B cell (primary cell): ENCODE data around the gene SMARCD1. TPM values are rescaled to one million over a fixed set of nuclear protein-coding genes. Genes with fewer than 3 reads are reported as not detected.

Source experiments
- ATAC-seq: fragments of 200-7000 bp; cut with Tn5 transposase; one replicate; pipeline ENCODE4 v1.10.0; 2021; ENCODE audit warnings: low read depth, mild to moderate bottlenecking, moderate number of reproducible peaks, moderate library complexity
- CTCF ChIA-PET: fragments of 350-600 bp; sonication (Branson Sonifier 250); formaldehyde crosslinking; loops from one replicate; lab custom pipeline; 2021; ENCODE audit warnings: antibody characterized with exemption, inconsistent platforms; lab: Charles Lee
- POLR2A ChIA-PET: fragments of 350-600 bp; sonication (Branson Sonifier 250); formaldehyde crosslinking; loops from one replicate; lab custom pipeline; 2021; ENCODE audit warnings: antibody characterized with exemption; lab: Charles Lee
- DNase-seq: peaks from one replicate; pipeline ENCODE4 v3.0.0; 2013
- H2AFZ ChIP-seq: 2 replicates; pipeline ENCODE4 v1.6.1; 2012; ENCODE audit warnings: mild to moderate bottlenecking, low read depth, low read length; ENCODE audit not compliant: insufficient read depth, poor library complexity, severe bottlenecking
- H3K27ac ChIP-seq, 2 donors: 1 replicate in 1 of 2; 2 replicates in 1 of 2; pipeline ENCODE4 v1.5.1; 2012 to 2013; ENCODE audit warnings: low read length in 2 of 2, mild to moderate bottlenecking in 2 of 2, moderate library complexity in 1 of 2
- H3K27me3 ChIP-seq, 4 experiments: fragments of 200-600 bp in 1 of 4; sonication (generic) in 1 of 4; replicated peaks in 1 of 4; 1 replicate in 2 of 4; 2 replicates in 2 of 4; pipeline versions ENCODE4 v1.6.1 to v1.7.0; 2013 to 2016; ENCODE audit warnings: low read length in 3 of 4, mild to moderate bottlenecking in 2 of 4, mixed read lengths in 1 of 4, moderate library complexity in 1 of 4; ENCODE audit not compliant: insufficient read depth in 4 of 4, control insufficient read depth in 3 of 4; ENCODE audit errors: control extremely low read depth in 1 of 4
- H3K36me3 ChIP-seq, 2 experiments: replicated peaks in 1 of 2; 1 replicate in 1 of 2; 2 replicates in 1 of 2; pipeline versions ENCODE4 v1.6.1 to v1.7.1; 2013; ENCODE audit warnings: low read length in 1 of 2; ENCODE audit not compliant: insufficient read depth in 2 of 2, control insufficient read depth in 1 of 2; ENCODE audit errors: control extremely low read depth in 1 of 2, extremely low read depth in 1 of 2
- H3K4me1 ChIP-seq, 2 donors: fragments of 200-600 bp in 1 of 2; sonication (generic) in 1 of 2; 1 replicate in 1 of 2; 2 replicates in 1 of 2; pipeline versions ENCODE4 v1.5.1 to v1.6.1; 2013 to 2017; ENCODE audit warnings: low read length in 2 of 2; ENCODE audit not compliant: control insufficient read depth in 2 of 2, insufficient read depth in 2 of 2
- H3K4me2 ChIP-seq: replicated peaks from 2 replicates; pipeline ENCODE3; 2012; ENCODE audit warnings: mild to moderate bottlenecking, low read depth, low read length; ENCODE audit not compliant: poor library complexity, severe bottlenecking
- H3K4me3 ChIP-seq, 5 experiments: fragments of 200-600 bp in 1 of 5; sonication (generic) in 1 of 5; 1 replicate in 3 of 5; 2 replicates in 2 of 5; pipeline versions ENCODE4 v1.5.1 to v1.7.0; 2011 to 2016; ENCODE audit warnings: low read length in 4 of 5, mild to moderate bottlenecking in 4 of 5, low read depth in 2 of 5, control low read depth in 1 of 5, moderate library complexity in 1 of 5; ENCODE audit not compliant: insufficient read depth in 1 of 5; ENCODE audit errors: control extremely low read depth in 1 of 5, extremely low read depth in 1 of 5
- H3K79me2 ChIP-seq: fragments of 200-600 bp; sonication (generic); one replicate; pipeline ENCODE4 v1.6.0; 2016; ENCODE audit warnings: low read length; ENCODE audit not compliant: control insufficient read depth, insufficient read depth
- H3K9ac ChIP-seq: fragments of 200-600 bp; sonication (generic); 2 replicates; pipeline ENCODE4 v1.6.1; 2017; ENCODE audit warnings: mild to moderate bottlenecking, low read length, moderate library complexity
- H3K9me3 ChIP-seq, 3 donors: one replicate each; pipeline versions ENCODE4 v1.6.1 to v1.7.1; 2013; ENCODE audit warnings: low read length in 2 of 3; ENCODE audit not compliant: control insufficient read depth in 2 of 3, insufficient read depth in 1 of 3; ENCODE audit errors: control extremely low read depth in 1 of 3
- H4K20me1 ChIP-seq: 2 replicates; pipeline ENCODE4 v1.6.0; 2012; ENCODE audit warnings: mild to moderate bottlenecking, low read length; ENCODE audit not compliant: insufficient read depth, control insufficient read depth, poor library complexity, severe bottlenecking
- H3K27ac Mint-ChIP-seq: one replicate; pipeline ENCODE4 v1.8.0; 2021; ENCODE audit warnings: mixed read lengths
- H3K27me3 Mint-ChIP-seq: one replicate; pipeline ENCODE4 v1.8.0; 2021; ENCODE audit warnings: mixed read lengths
- H3K4me1 Mint-ChIP-seq: one replicate; pipeline ENCODE4 v1.8.0; 2021; ENCODE audit warnings: mixed read lengths
- H3K4me3 Mint-ChIP-seq: one replicate; pipeline ENCODE4 v1.8.0; 2021; ENCODE audit warnings: mixed read lengths
- H3K9me3 Mint-ChIP-seq: one replicate; pipeline ENCODE4 v1.8.0; 2022; ENCODE audit warnings: mixed read lengths; ENCODE audit not compliant: insufficient read depth
- EZH2 ChIP-seq: IDR thresholded peaks from 2 replicates; pipeline ENCODE4 v1.6.1; 2012; ENCODE audit warnings: borderline replicate concordance, low read depth, mild to moderate bottlenecking, moderate library complexity, low read length; ENCODE audit not compliant: insufficient read depth, poor library complexity, severe bottlenecking
- WGBS: methylation state at CpG from one replicate; pipeline ENCODE4 v1.1.5; 2013; ENCODE audit warnings: missing lambda C conversion rate; ENCODE audit not compliant: insufficient coverage; 5-methylcytosine and 5-hydroxymethylcytosine counted together
- intact Hi-C: fragments of 100-400 bp; cut with micrococcal nuclease; formaldehyde crosslinking; loops from one replicate; pipeline ENCODE4 v1.10.0; 2022
- polyA plus RNA-seq: library from polyadenylated mRNA; depleted of rRNA; stranded (reverse); fragments of >200 nt; gene quantifications from 2 replicates; pipeline ENCODE4 v1.2.3, GENCODE V29; 2012
- total RNA-seq, 2 donors: library from RNA; stranded (reverse); fragments of 120-200 nt in 1 of 2; gene quantifications; 1 replicate in 1 of 2; 2 replicates in 1 of 2; pipeline versions ENCODE4 v1.2.3 to v1.2.4, GENCODE V29; 2013 to 2022
- TF ChIP-seq, protein P1 (sequence below): fragments of 200-600 bp; IDR thresholded peaks from one replicate; pipeline ENCODE4 v1.8.0; 2022; ENCODE audit warnings: antibody characterized with exemption, mild to moderate bottlenecking

SMARCD1 gene
- total and polyA plus RNA-seq, 2 donors (not counting 1 experiment from before 2014, with no cell fraction given) = 67.8 to 101 TPM

DNA sequence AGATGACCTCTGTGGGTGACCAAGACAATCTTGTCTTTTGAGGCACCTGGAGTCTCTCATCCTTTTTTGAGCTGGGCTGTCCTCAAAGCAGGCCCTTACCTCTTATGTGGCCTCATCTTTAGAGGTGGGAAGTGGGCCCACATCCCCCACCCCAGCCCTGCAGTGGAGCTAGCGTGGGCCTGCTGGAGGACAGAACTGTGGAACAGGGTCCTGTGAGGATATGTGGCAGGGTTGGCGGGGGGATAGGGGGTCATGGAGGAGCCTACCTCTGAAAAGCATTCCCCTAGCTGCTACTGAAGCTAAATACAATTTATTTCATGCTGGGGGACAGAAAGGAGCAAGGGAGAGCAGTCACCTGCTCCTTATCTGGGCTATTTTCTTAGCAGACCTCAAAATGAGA, 18.2 kb downstream of the SMARCD1 start:
- no peaks in the 10 kb centered on the region for H3K9me3 Mint-ChIP-seq
- WGBS = 100% methylated on average over 1 of the region's 2 CpGs
- no peak for TF ChIP-seq EZH2
- TF ChIP-seq, protein P1, sequence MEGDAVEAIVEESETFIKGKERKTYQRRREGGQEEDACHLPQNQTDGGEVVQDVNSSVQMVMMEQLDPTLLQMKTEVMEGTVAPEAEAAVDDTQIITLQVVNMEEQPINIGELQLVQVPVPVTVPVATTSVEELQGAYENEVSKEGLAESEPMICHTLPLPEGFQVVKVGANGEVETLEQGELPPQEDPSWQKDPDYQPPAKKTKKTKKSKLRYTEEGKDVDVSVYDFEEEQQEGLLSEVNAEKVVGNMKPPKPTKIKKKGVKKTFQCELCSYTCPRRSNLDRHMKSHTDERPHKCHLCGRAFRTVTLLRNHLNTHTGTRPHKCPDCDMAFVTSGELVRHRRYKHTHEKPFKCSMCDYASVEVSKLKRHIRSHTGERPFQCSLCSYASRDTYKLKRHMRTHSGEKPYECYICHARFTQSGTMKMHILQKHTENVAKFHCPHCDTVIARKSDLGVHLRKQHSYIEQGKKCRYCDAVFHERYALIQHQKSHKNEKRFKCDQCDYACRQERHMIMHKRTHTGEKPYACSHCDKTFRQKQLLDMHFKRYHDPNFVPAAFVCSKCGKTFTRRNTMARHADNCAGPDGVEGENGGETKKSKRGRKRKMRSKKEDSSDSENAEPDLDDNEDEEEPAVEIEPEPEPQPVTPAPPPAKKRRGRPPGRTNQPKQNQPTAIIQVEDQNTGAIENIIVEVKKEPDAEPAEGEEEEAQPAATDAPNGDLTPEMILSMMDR = no peak
- Histone ChIP-seq H3K36me3 (peaks cover 3 to 41% of the 10 kb centered on the region in 2 experiments), H3K27ac (no peak overlapping the region), H2AFZ (no peak overlapping the region), H3K27me3 (no peaks in the 10 kb centered on the region), H3K9me3 (no peaks in the 10 kb centered on the region), H3K4me3 (no peak overlapping the region), H3K79me2 (peaks cover 15% of the 10 kb centered on the region), H4K20me1 (peaks cover 5% of the 10 kb centered on the region), H3K9ac (no peak overlapping the region), H3K4me2 (no peak overlapping the region), H3K4me1 (peaks cover 0 to 7% of the 10 kb centered on the region in 2 donors)
- no peak for ATAC-seq
- ChIA-PET POLR2A (no interaction called here), CTCF (interaction anchor here (1.5 to 14.8 kb wide), 2 partner anchors 8 to 14 kb away, joined by 6 to 343 read pairs; partner anchors contain the start of genes COX14 and SMARCD1)
- H3K4me3 Mint-ChIP-seq = no peak overlapping the region
- peaks cover 4% of the 10 kb centered on the region for H3K4me1 Mint-ChIP-seq
- DNase-seq = no peak
- no peaks in the 10 kb centered on the region for H3K27me3 Mint-ChIP-seq
- intact Hi-C loops = no loop called here
- H3K27ac Mint-ChIP-seq = no peak overlapping the region

DNA sequence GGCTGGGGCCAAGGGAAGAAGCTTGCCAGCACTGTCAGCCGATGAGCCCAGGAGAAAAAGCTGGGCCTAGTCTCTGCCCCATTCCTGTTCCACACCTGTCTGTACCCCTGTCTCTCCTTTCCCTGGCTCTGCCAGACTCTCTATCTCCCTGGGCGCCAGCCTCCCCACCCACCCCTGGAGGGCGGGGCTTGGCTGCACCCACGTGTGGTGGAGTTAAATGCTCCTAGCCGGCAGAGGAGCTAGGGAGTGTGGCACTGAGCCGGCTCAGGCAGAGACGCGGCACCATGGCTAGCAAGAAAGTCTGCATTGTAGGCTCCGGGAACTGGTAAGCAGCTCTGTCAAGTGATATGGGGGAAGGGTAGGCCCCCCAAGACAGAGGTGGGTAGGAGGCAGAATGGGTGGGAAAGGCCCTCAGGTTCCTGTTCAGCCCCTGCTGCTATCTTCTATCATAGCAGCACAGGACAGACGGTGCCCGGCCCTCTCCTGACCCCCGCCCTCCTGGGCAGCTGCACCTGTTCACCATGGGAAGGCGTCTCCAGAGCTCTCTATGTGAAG, 18.7 kb downstream of the SMARCD1 start, which contains the start of gene GPD1:
Gene GPD1 (plus strand): TSS at position 242 of the 555 bp plus-strand sequence. CDS start 43 bp downstream, at position 285.
- Histone ChIP-seq H3K4me3 (no peak within 1 kb of the TSS), H3K27ac (no peak within 1 kb of the TSS), H3K9me3 (no peaks in the 10 kb centered on the region), H3K79me2 (peaks cover 15% of the 10 kb centered on the region), H4K20me1 (peaks cover under 1% of the 10 kb centered on the region), H3K27me3 (no peaks in the 10 kb centered on the region), H2AFZ (no peak within 1 kb of the TSS), H3K4me1 (peaks cover 0 to 11% of the 10 kb centered on the region in 2 donors), H3K36me3 (peaks cover 0 to 36% of the 10 kb centered on the region in 2 experiments), H3K4me2 (no peak within 1 kb of the TSS), H3K9ac (no peak within 1 kb of the TSS)
- DNase-seq (no peak), ATAC-seq (no peak)
- TF ChIP-seq EZH2 = no peak
- TF ChIP-seq, protein P1 = no peak
- H3K27me3 Mint-ChIP-seq = no peaks in the 10 kb centered on the region
- ChIA-PET POLR2A (interaction anchor here (1.3 kb wide), 1 partner anchor 19 kb away, joined by 3 read pairs; the partner anchor contains the start of gene SMARCD1), CTCF (interaction anchor here (1.5 to 14.8 kb wide), 2 partner anchors 8 to 14 kb away, joined by 6 to 343 read pairs; partner anchors contain the start of genes COX14 and SMARCD1)
- intact Hi-C loops = no loop called here
- H3K4me1 Mint-ChIP-seq = peaks cover 7% of the 10 kb centered on the region
- H3K27ac Mint-ChIP-seq = no peak within 1 kb of the TSS
- 83% methylated on average over 8 of the region's 13 CpGs for WGBS
- no peaks in the 10 kb centered on the region for H3K9me3 Mint-ChIP-seq
- H3K4me3 Mint-ChIP-seq = no peak within 1 kb of the TSS
